ENCODE measurements around the gene RHOJ. TPM values are rescaled to one million over a fixed set of nuclear protein-coding genes. Genes with fewer than 3 reads are reported as not detected.

The RHOJ gene
- total RNA-seq, 1 experiment from 2014 or later, result not detected

DNA sequence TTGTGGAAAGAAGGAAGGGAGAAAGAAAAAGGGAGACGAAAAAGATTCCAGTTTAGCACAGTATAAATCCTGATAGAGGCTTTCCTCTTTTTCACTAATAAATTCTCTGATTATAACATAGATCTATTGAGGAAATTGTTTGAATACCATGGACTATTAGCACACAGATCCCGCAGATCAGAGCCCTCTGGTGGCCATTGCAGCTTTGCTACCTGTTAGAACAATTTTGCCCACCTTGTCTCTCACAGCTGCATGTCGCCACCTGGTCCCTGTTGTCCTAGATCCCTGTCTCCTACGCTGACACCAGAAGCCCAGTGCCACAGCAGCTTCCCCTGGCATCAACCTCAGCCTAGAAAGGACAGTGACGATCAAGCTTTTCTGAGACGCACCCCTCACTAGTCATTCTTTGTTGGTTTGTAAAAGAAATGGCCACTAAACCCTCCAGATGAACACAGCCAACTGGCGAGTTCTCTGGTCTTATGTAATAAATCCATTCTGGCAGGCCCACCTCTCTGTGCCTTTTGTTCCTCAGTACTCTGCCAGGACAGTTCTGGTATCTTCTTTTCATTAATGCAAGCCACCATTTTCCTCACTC, 104.6 kb downstream of the RHOJ start:
- BruUV-seq (replicated peaks), result no TSS peak
- TF ChIP-seq CTCF (IDR thresholded peaks at IDR 0.05 in 2 of 3, conservative IDR thresholded peaks at IDR 0.05 in 1 of 3; ENCODE audit: borderline replicate concordance in 1 of 3, insufficient read depth in 1 of 3, low read depth in 2 of 3, low read length in 2 of 3), result peak; percentile 46 to 81 (median 79); a peak in 5 of 6 replicates
- TF ChIP-seq ZNF274 (IDR thresholded peaks at IDR 0.05; ENCODE audit: low read depth, low read length), result no peak
- peak; percentile 54 for TF ChIP-seq RAD21 (IDR thresholded peaks at IDR 0.05; ENCODE audit: low read depth)
- H3K9me3 ChIP-seq (ENCODE audit: control insufficient read depth in 1 of 2, insufficient read depth in 1 of 2, low read depth in 1 of 2, low read length in 2 of 2), result no peaks in the 10 kb centered on the region

DNA sequence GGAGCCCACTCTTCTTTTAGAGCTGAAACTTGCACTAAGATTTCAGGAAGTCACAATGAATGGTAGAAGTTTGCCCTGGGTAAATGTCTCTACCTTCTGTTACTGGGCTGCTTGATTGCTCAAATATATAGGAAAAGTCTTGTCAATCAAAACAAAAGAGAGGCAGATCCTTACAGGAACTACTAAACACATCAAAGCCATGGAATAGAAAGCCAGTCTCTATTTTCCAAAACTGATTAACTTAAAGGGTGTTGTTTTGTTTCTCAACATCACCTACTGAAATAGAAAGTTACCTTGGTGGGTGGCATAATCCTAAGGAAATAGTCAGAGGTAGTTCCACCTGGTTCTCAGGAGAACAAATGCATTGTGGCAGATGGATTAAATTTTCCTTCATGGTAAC, 114.6 kb downstream of the RHOJ start, which contains the start of gene GPHB5:
Gene GPHB5 (minus strand): TSS at position 101 of the 400 bp plus-strand sequence. CDS start 1,086 bp downstream, outside the sequence.
- no peaks in the 10 kb centered on the region for H3K9me3 ChIP-seq (ENCODE audit: control insufficient read depth in 1 of 2, insufficient read depth in 1 of 2, low read depth in 1 of 2, low read length in 2 of 2)
- ChIA-PET CTCF (no interaction called here), RAD21 (ENCODE audit: low non-redundant PET in 1 of 2, low total read pairs in 2 of 2, uncharacterized antibody in 2 of 2, unreplicated experiment in 2 of 2) (no interaction called here), POLR2A (no interaction called here)
- no peaks in the 10 kb centered on the region for H3K79me2 ChIP-seq (ENCODE audit: insufficient read depth, low read length)
- H3K36me3 ChIP-seq (ENCODE audit: control insufficient read depth in 1 of 2, insufficient read depth in 2 of 2, low read length in 2 of 2), result no peaks in the 10 kb centered on the region
- no peaks in the 10 kb centered on the region for H4K20me1 ChIP-seq (ENCODE audit: insufficient read depth)
- BruUV-seq (replicated peaks), result no TSS peak
- peaks cover 27% of the 10 kb centered on the region for H3K27me3 ChIP-seq (ENCODE audit: insufficient read depth, low read length)
- no peak within 1 kb of the TSS for H3K9ac ChIP-seq (ENCODE audit: low read length)
- no peak within 1 kb of the TSS for H3K4me2 ChIP-seq (ENCODE audit: low read length)
- H2AFZ ChIP-seq (ENCODE audit: low read depth, low read length, poor library complexity, severe bottlenecking), result no peak within 1 kb of the TSS
- H3K4me1 ChIP-seq (ENCODE audit: control insufficient read depth in 1 of 2, insufficient read depth in 2 of 2, low read length in 2 of 2), result no peaks in the 10 kb centered on the region
- intact Hi-C loops (cut with micrococcal nuclease), result no loop called here
- no peaks in the 10 kb centered on the region for H3K9me2 ChIP-seq (ENCODE audit: insufficient read depth)
- H3K27ac ChIP-seq (ENCODE audit: low read depth, low read length), result no peak within 1 kb of the TSS
- ATAC-seq (no peak), DNase-seq (ENCODE audit: low read depth, low spot score) (no peak)
- H3K4me3 ChIP-seq (replicated peaks in 1 of 2; ENCODE audit: low read depth in 1 of 2, low read length in 2 of 2), result no peak within 1 kb of the TSS
- TF ChIP-seq JUND (IDR thresholded peaks at IDR 0.05) (no peak), RAD21 (IDR thresholded peaks at IDR 0.05; ENCODE audit: low read depth) (no peak), TCF7L2 (IDR thresholded peaks at IDR 0.05; ENCODE audit: borderline replicate concordance, extremely low read depth, insufficient read depth, insufficient read length) (no peak), POLR2AphosphoS5 (IDR thresholded peaks at IDR 0.05; ENCODE audit: low read depth, low read length) (no peak), YY1 (IDR thresholded peaks at IDR 0.05; ENCODE audit: extremely low read depth, insufficient replicate concordance, low read depth, low read length) (no peak)
- TF ChIP-seq, protein P1, sequence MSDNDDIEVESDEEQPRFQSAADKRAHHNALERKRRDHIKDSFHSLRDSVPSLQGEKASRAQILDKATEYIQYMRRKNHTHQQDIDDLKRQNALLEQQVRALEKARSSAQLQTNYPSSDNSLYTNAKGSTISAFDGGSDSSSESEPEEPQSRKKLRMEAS (IDR thresholded peaks at IDR 0.05), result no peak
- TF ChIP-seq, protein P2, sequence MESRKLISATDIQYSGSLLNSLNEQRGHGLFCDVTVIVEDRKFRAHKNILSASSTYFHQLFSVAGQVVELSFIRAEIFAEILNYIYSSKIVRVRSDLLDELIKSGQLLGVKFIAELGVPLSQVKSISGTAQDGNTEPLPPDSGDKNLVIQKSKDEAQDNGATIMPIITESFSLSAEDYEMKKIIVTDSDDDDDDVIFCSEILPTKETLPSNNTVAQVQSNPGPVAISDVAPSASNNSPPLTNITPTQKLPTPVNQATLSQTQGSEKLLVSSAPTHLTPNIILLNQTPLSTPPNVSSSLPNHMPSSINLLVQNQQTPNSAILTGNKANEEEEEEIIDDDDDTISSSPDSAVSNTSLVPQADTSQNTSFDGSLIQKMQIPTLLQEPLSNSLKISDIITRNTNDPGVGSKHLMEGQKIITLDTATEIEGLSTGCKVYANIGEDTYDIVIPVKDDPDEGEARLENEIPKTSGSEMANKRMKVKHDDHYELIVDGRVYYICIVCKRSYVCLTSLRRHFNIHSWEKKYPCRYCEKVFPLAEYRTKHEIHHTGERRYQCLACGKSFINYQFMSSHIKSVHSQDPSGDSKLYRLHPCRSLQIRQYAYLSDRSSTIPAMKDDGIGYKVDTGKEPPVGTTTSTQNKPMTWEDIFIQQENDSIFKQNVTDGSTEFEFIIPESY (IDR thresholded peaks at IDR 0.05; ENCODE audit: extremely low read depth, insufficient replicate concordance, low read length), result no peak

More for the DNA sequence above, 104.6 kb downstream of the RHOJ start:
- no peak overlapping the region for H3K4me3 ChIP-seq (replicated peaks in 1 of 2; ENCODE audit: low read depth in 1 of 2, low read length in 2 of 2)
- H2AFZ ChIP-seq (ENCODE audit: low read depth, low read length, poor library complexity, severe bottlenecking), result no peak overlapping the region
- CTCF ChIA-PET, result interaction anchor here (0.7 to 1.2 kb wide), 4 partner anchors 8 to 1148 kb away, joined by 3 to 4 read pairs (median 3); no protein-coding TSS in a partner anchor
- peaks cover 34% of the 10 kb centered on the region for H3K27me3 ChIP-seq (ENCODE audit: insufficient read depth, low read length)
- intact Hi-C loops (cut with micrococcal nuclease), result loop anchor here (1.0 kb wide), 1 partner anchor 1130 kb away; no protein-coding TSS in a partner anchor
- H3K4me1 ChIP-seq (ENCODE audit: control insufficient read depth in 1 of 2, insufficient read depth in 2 of 2, low read length in 2 of 2), result no peaks in the 10 kb centered on the region
- no peak overlapping the region for H3K4me2 ChIP-seq (ENCODE audit: low read length)
- no peak overlapping the region for H3K9ac ChIP-seq (ENCODE audit: low read length)
- no peak overlapping the region for H3K27ac ChIP-seq (ENCODE audit: low read depth, low read length)
- ATAC-seq (peak; percentile 98), DNase-seq (ENCODE audit: low read depth, low spot score) (peak; percentile 40)
- H3K79me2 ChIP-seq (ENCODE audit: insufficient read depth, low read length), result no peaks in the 10 kb centered on the region
- POLR2A ChIA-PET, result no interaction called here
- H3K36me3 ChIP-seq (ENCODE audit: control insufficient read depth in 1 of 2, insufficient read depth in 2 of 2, low read length in 2 of 2), result no peaks in the 10 kb centered on the region
- no peaks in the 10 kb centered on the region for H3K9me2 ChIP-seq (ENCODE audit: insufficient read depth)
- RAD21 ChIA-PET (ENCODE audit: low non-redundant PET in 1 of 2, low total read pairs in 2 of 2, uncharacterized antibody in 2 of 2, unreplicated experiment in 2 of 2), result interaction anchor here in 1 of 2 experiments (0.5 kb wide), 1 partner anchor 43 kb away, joined by 4 read pairs; no protein-coding TSS in a partner anchor
- no peaks in the 10 kb centered on the region for H4K20me1 ChIP-seq (ENCODE audit: insufficient read depth)
